ENCODE data around the gene CDC123.

DNA sequence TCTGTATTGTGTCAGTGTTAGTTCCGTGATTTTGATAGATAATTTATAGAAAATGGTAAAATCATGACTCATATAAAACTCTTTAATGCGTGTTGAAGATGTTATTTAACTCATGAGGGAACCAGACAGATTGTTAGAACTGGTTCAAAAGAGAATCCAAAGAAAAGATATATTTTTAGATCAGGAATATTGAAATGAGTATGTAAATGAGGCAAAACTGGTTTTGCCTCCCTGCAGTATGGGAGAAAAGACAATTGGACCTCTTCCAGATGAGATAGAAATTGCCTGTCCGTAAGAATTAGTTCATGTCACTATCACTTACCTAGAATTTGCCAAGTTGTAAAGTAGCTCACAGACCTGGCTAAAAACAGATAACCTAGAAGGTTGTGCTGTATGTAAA, 17.6 kb downstream of the CDC123 start:
- TF ChIP-seq POLR2A (IDR thresholded peaks at IDR 0.05) (no peak), POLR2AphosphoS5 (IDR thresholded peaks at IDR 0.05; ENCODE audit: insufficient read depth in 1 of 2, low read depth in 1 of 2) (no peak)
- TF ChIP-seq, protein P1, sequence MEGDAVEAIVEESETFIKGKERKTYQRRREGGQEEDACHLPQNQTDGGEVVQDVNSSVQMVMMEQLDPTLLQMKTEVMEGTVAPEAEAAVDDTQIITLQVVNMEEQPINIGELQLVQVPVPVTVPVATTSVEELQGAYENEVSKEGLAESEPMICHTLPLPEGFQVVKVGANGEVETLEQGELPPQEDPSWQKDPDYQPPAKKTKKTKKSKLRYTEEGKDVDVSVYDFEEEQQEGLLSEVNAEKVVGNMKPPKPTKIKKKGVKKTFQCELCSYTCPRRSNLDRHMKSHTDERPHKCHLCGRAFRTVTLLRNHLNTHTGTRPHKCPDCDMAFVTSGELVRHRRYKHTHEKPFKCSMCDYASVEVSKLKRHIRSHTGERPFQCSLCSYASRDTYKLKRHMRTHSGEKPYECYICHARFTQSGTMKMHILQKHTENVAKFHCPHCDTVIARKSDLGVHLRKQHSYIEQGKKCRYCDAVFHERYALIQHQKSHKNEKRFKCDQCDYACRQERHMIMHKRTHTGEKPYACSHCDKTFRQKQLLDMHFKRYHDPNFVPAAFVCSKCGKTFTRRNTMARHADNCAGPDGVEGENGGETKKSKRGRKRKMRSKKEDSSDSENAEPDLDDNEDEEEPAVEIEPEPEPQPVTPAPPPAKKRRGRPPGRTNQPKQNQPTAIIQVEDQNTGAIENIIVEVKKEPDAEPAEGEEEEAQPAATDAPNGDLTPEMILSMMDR (IDR thresholded peaks at IDR 0.05) = no peak

Measured in vagina (tissue), 2 donors.